HEK293 (cell line): ENCODE results near the gene EIF3L.

Experiments
- CTCF ChIA-PET: fragments of 350-600 bp; formaldehyde crosslinking; extraction: SDS; loops from one replicate; lab custom pipeline; 2021; ENCODE audit warnings: antibody characterized with exemption; lab: Yijun Ruan, JAX
- POLR2A ChIA-PET: fragments of 300-600 bp; formaldehyde crosslinking; extraction: SDS; loops from one replicate; lab custom pipeline; 2020; ENCODE audit warnings: antibody characterized with exemption, inconsistent platforms; lab: Yijun Ruan, JAX
- H3K27ac ChIP-seq: fragments of 200-500 bp; sonication (Bioruptor generic); 2 replicates; pipeline ENCODE4 v1.5.1; 2014; ENCODE audit warnings: low read depth, low read length, control low read depth, inconsistent platforms; ENCODE audit errors: extremely low read depth
- H3K36me3 ChIP-seq, 2 experiments: fragments of 200-500 bp in 1 of 2; sonication (Bioruptor generic) in 1 of 2; 1 replicate in 1 of 2; 2 replicates in 1 of 2; pipeline ENCODE4 v1.5.1; 2014 to 2017; ENCODE audit warnings: inconsistent platforms in 2 of 2, low read length in 2 of 2; ENCODE audit not compliant: control insufficient read depth in 2 of 2, insufficient read depth in 1 of 2
- H3K4me1 ChIP-seq: fragments of 200-500 bp; sonication (Bioruptor generic); 2 replicates; pipeline ENCODE4 v1.5.1; 2014; ENCODE audit warnings: mild to moderate bottlenecking, low read length, inconsistent platforms; ENCODE audit not compliant: control insufficient read depth, insufficient read depth
- H3K4me3 ChIP-seq: 2 replicates; pipeline ENCODE4 v1.5.1; 2011; ENCODE audit warnings: low read depth, mild to moderate bottlenecking, control low read depth, low read length, moderate library complexity
- H3K9me3 ChIP-seq: fragments of 200-500 bp; sonication (Bioruptor generic); 2 replicates; pipeline ENCODE4 v1.5.1; 2014; ENCODE audit warnings: low read depth, low read length, inconsistent platforms; ENCODE audit not compliant: control insufficient read depth, insufficient read depth
- BCL11B ChIP-seq: fragments of 450-650 bp; formaldehyde crosslinking; IDR thresholded peaks from 2 replicates; pipeline ENCODE4 v1.5.1; 2016; ENCODE audit warnings: low read depth, missing biosample characterization, missing genetic modification characterization
- EGR2 ChIP-seq: fragments of 450-650 bp; formaldehyde crosslinking; IDR thresholded peaks from 2 replicates; pipeline ENCODE4 v1.5.1; 2016; ENCODE audit warnings: low read depth, missing biosample characterization, missing genetic modification characterization
- ELK4 ChIP-seq: IDR thresholded peaks from 2 replicates; pipeline ENCODE4 v1.6.1; 2011; ENCODE audit warnings: mild to moderate bottlenecking, low read depth, low read length, borderline replicate concordance
- GLI2 ChIP-seq: fragments of 450-650 bp; formaldehyde crosslinking; IDR thresholded peaks from 2 replicates; pipeline ENCODE4; 2017; ENCODE audit warnings: missing biosample characterization, missing genetic modification characterization, low read depth, borderline replicate concordance
- GLIS2 ChIP-seq: fragments of 450-650 bp; formaldehyde crosslinking; IDR thresholded peaks from 2 replicates; pipeline ENCODE4 v1.5.1; 2016; ENCODE audit warnings: missing biosample characterization, missing genetic modification characterization
- HOXD13 ChIP-seq: sonication (generic); formaldehyde crosslinking; IDR thresholded peaks from 2 replicates; pipeline ENCODE4 v1.8.0; 2022; ENCODE audit warnings: missing genetic modification reagents, borderline replicate concordance
- KLF10 ChIP-seq: fragments of 450-650 bp; IDR thresholded peaks from 2 replicates; pipeline ENCODE4 v1.5.1; 2018; ENCODE audit warnings: missing biosample characterization, mild to moderate bottlenecking, missing genetic modification characterization
- KLF9 ChIP-seq: fragments of 450-650 bp; formaldehyde crosslinking; IDR thresholded peaks from 2 replicates; pipeline ENCODE4 v1.5.1; 2016; ENCODE audit warnings: missing biosample characterization, missing genetic modification characterization, low read depth
- OVOL3 ChIP-seq: fragments of 450-650 bp; formaldehyde crosslinking; IDR thresholded peaks from 2 replicates; pipeline ENCODE4 v1.5.1; 2016; ENCODE audit warnings: missing biosample characterization, missing genetic modification characterization
- PRDM2 ChIP-seq: fragments of 450-650 bp; formaldehyde crosslinking; IDR thresholded peaks from 2 replicates; pipeline ENCODE4 v1.5.1; 2016; ENCODE audit warnings: missing biosample characterization, missing genetic modification characterization, borderline replicate concordance
- ZBTB8A ChIP-seq: fragments of 450-650 bp; formaldehyde crosslinking; IDR thresholded peaks from 2 replicates; pipeline ENCODE4 v1.5.1; 2016; ENCODE audit warnings: missing biosample characterization, missing genetic modification characterization
- ZEB2 ChIP-seq: fragments of 450-650 bp; formaldehyde crosslinking; IDR thresholded peaks from 2 replicates; pipeline ENCODE4 v1.5.1; 2016; ENCODE audit warnings: missing biosample characterization, missing genetic modification characterization
- ZFHX2 ChIP-seq: fragments of 450-650 bp; formaldehyde crosslinking; conservative IDR thresholded peaks from 2 replicates; pipeline ENCODE4 v1.5.1; 2016; ENCODE audit warnings: missing biosample characterization, missing genetic modification characterization
- ZNF354C ChIP-seq: fragments of 450-650 bp; formaldehyde crosslinking; IDR thresholded peaks from 2 replicates; pipeline ENCODE4 v1.5.1; 2016; ENCODE audit warnings: missing biosample characterization, missing genetic modification characterization, low read depth, borderline replicate concordance
- ZNF596 ChIP-seq: fragments of 450-650 bp; IDR thresholded peaks from 2 replicates; pipeline ENCODE4 v1.5.0; 2018; ENCODE audit warnings: missing biosample characterization, mild to moderate bottlenecking, missing genetic modification characterization, moderate library complexity
- ZNF626 ChIP-seq: fragments of 450-650 bp; sonication (Bioruptor Pico); formaldehyde crosslinking; IDR thresholded peaks from 2 replicates; pipeline ENCODE4 v1.5.1; 2018; ENCODE audit warnings: missing biosample characterization, missing genetic modification characterization, inconsistent platforms
- ZNF660 ChIP-seq: fragments of 450-650 bp; IDR thresholded peaks from 2 replicates; pipeline ENCODE4 v1.5.1; 2018; ENCODE audit warnings: missing biosample characterization, mild to moderate bottlenecking, missing genetic modification characterization
- ZNF670 ChIP-seq: fragments of 450-650 bp; formaldehyde crosslinking; IDR thresholded peaks from 2 replicates; pipeline ENCODE4 v1.5.1; 2016; ENCODE audit warnings: missing biosample characterization, missing genetic modification characterization, low read depth
- ZNF677 ChIP-seq: fragments of 450-650 bp; IDR thresholded peaks from 2 replicates; pipeline ENCODE4 v1.5.0; 2018; ENCODE audit warnings: missing biosample characterization, mild to moderate bottlenecking, missing genetic modification characterization, moderate library complexity
- ZSCAN30 ChIP-seq: fragments of 450-650 bp; IDR thresholded peaks from 2 replicates; pipeline ENCODE4 v1.5.1; 2018; ENCODE audit warnings: missing biosample characterization, mild to moderate bottlenecking, missing genetic modification characterization, moderate library complexity

EIF3L gene

DNA sequence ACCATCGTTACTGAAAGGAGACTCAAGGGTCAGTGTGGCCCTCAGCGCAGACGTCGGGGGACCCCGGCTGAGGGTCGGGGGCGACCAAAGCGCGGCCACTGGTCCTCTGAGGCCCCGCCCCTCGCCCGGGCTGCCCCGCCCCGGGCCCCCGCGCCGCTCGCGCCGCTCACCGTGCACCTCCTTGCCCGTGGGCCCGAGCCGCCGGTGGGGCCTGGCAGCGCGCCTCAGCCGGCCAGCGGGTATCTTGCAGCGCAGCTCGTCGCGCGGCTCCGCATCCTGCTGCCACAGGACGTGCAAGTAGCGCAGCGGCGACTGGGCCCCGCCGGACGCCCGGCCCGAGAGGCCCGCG, 5.5 kb upstream of the EIF3L start:
- H3K4me1 ChIP-seq = no peaks in the 10 kb centered on the region
- ChIA-PET CTCF (interaction anchor here (0.6 to 2.1 kb wide), 6 partner anchors 10 to 166 kb away, joined by 3 to 7 read pairs (median 5); no protein-coding TSS in a partner anchor), POLR2A (interaction anchor here (0.7 to 1.7 kb wide), 28 partner anchors 8 to 338 kb away, joined by 3 to 24 read pairs (median 4); partner anchors contain the start of genes C22orf23, GALR3, GCAT and GGA1)
- peaks cover 18 to 34% of the 10 kb centered on the region in 2 experiments; a peak in 2 of 3 replicates for H3K36me3 ChIP-seq
- TF ChIP-seq ZNF626 (tag by site-specific recombination) (no peak), ZBTB8A (tag by site-specific recombination) (no peak; the same call in 1 of the 2 replicates), ZNF670 (tag by site-specific recombination) (no peak), ZNF596 (tag by site-specific recombination) (peak; percentile 62; the same call in 1 of the 2 replicates), ZNF660 (tag by site-specific recombination) (peak; percentile 87), GLI2 (tag by site-specific recombination) (no peak), HOXD13 (CRISPR knock-in tag) (0 out of 2 replicates have a peak, but pooled peaks have one; percentile 31), ZNF677 (tag by site-specific recombination) (peak; percentile 31; the same call in 1 of the 2 replicates), EGR2 (tag by site-specific recombination) (no peak), OVOL3 (tag by site-specific recombination) (no peak), ZNF354C (tag by site-specific recombination) (no peak), BCL11B (tag by site-specific recombination) (no peak), KLF10 (tag by site-specific recombination) (0 out of 2 replicates have a peak, but pooled peaks have one; percentile 38), PRDM2 (tag by site-specific recombination) (no peak), KLF9 (tag by site-specific recombination) (peak; percentile 45; the same call in 1 of the 2 replicates), ZSCAN30 (tag by site-specific recombination) (peak; percentile 83; the same call in 1 of the 2 replicates), ELK4 (no peak), ZFHX2 (tag by site-specific recombination) (no peak), ZEB2 (tag by site-specific recombination) (no peak), GLIS2 (no peak)
- peak overlapping the region; percentile 95 for H3K27ac ChIP-seq
- H3K4me3 ChIP-seq = peak overlapping the region; percentile 74
- no peaks in the 10 kb centered on the region for H3K9me3 ChIP-seq
